Mucosa of descending colon (tissue), 3 donors: ENCODE results near the gene GRXCR1. TPM values are rescaled to one million over a fixed set of nuclear protein-coding genes. Genes with fewer than 3 reads are reported as not detected.

Experiments
- ATAC-seq: fragments of 200-7000 bp; cut with Tn5 transposase; one replicate; pipeline ENCODE4 v1.9.1; 2020; ENCODE audit warnings: mild to moderate bottlenecking, moderate library complexity
- DNase-seq, 3 donors: peaks; one replicate each; pipeline ENCODE4 v3.0.0-alpha.2; 2020
- H3K36me3 ChIP-seq: fragments of 200-600 bp; one replicate; pipeline ENCODE4 v1.8.0; 2021; ENCODE audit warnings: low read depth, mild to moderate bottlenecking
- H3K4me1 ChIP-seq: fragments of 200-600 bp; one replicate; pipeline ENCODE4 v1.8.0; 2021; ENCODE audit warnings: low read depth, mild to moderate bottlenecking
- H3K4me3 ChIP-seq: fragments of 200-600 bp; one replicate; pipeline ENCODE4 v1.8.0; 2021; ENCODE audit warnings: mild to moderate bottlenecking
- H3K9me3 ChIP-seq: fragments of 200-600 bp; one replicate; pipeline ENCODE4 v1.8.0; 2021; ENCODE audit warnings: mild to moderate bottlenecking
- CTCF ChIP-seq: fragments of 200-600 bp; IDR thresholded peaks from one replicate; pipeline ENCODE4 v1.8.0; 2022; ENCODE audit warnings: antibody characterized with exemption, mild to moderate bottlenecking
- intact Hi-C, 2 donors: fragments of 100-400 bp; cut with DNase I in 1 of 2; cut with micrococcal nuclease in 1 of 2; formaldehyde crosslinking; loops; one replicate each; pipeline versions ENCODE4 v1.11.0 to v1.11.1; 2022; cut with DNase I, micrococcal nuclease
- total RNA-seq, 3 donors: library from RNA; stranded (reverse); fragmentation: NEBNext Ultra II Directional in 2 of 3; extraction: Animal tissue kit (Norgen Biotek cat#: 25700) in 2 of 3; gene quantifications; one replicate each; pipeline versions ENCODE4 v1.2.1 to v1.2.4, GENCODE V29; 2021 to 2023
- donor health status: DM: no; HTN: no; CAD: no; lungs with moderate emphysema.
- donor health status: DM: no; HTN: no; CAD: no.
- donor health status: DM: no; HTN: yes; CAD: no.

Gene GRXCR1
- total RNA-seq, 3 donors from 2014 or later: not detected

- Histone ChIP-seq H3K36me3 (no peaks in the 10 kb centered on the region), H3K9me3 (no peaks in the 10 kb centered on the region), H3K4me1 (no peaks in the 10 kb centered on the region), H3K4me3 (no peak overlapping the region)
- no peak for TF ChIP-seq CTCF
- no peak for DNase-seq
- no peak for ATAC-seq
- intact Hi-C loops: no loop called here
These were observed 869 bp upstream of the GRXCR1 start for GRCh38 chr4:42891644-42892043.

- no peaks in the 10 kb centered on the region for H3K9me3 ChIP-seq
- ATAC-seq (no peak), DNase-seq (no peak)
- no peak for TF ChIP-seq CTCF
- intact Hi-C loops: no loop called here
- H3K4me3 ChIP-seq: no peak overlapping the region
- no peaks in the 10 kb centered on the region for H3K4me1 ChIP-seq
- H3K36me3 ChIP-seq: no peaks in the 10 kb centered on the region
These were observed 2.9 kb downstream of the GRXCR1 start for GRCh38 chr4:42895452-42895851.

GRCh38 chr4:42904986-42905385 lies 12.5 kb downstream of the GRXCR1 start:
- H3K36me3 ChIP-seq: no peaks in the 10 kb centered on the region
- no peak for TF ChIP-seq CTCF
- H3K9me3 ChIP-seq: no peaks in the 10 kb centered on the region
- H3K4me1 ChIP-seq: no peaks in the 10 kb centered on the region
- DNase-seq (no peak), ATAC-seq (no peak)
- H3K4me3 ChIP-seq: no peak overlapping the region
- intact Hi-C loops: no loop called here

- TF ChIP-seq CTCF: no peak
- Histone ChIP-seq H3K4me1 (no peaks in the 10 kb centered on the region), H3K4me3 (no peak overlapping the region), H3K9me3 (no peaks in the 10 kb centered on the region), H3K36me3 (no peaks in the 10 kb centered on the region)
- no peak for DNase-seq
- intact Hi-C loops: no loop called here
- ATAC-seq: no peak
These were observed 13.1 kb downstream of the GRXCR1 start for GRCh38 chr4:42905591-42905990.

- Histone ChIP-seq H3K4me3 (no peak overlapping the region), H3K9me3 (no peaks in the 10 kb centered on the region), H3K36me3 (no peaks in the 10 kb centered on the region), H3K4me1 (no peaks in the 10 kb centered on the region)
- no peak for TF ChIP-seq CTCF
- DNase-seq (no peak), ATAC-seq (no peak)
- intact Hi-C loops: no loop called here
These were observed 13.8 kb downstream of the GRXCR1 start for GRCh38 chr4:42906341-42906740.
